GM12891 (cell line): Measurements from ENCODE around the gene PTPN3.
A peak's percentile ranks its signal among the peaks of the same experiment; 100 is the strongest.

Experiments
- DNase-seq: peaks from one replicate; pipeline ENCODE4 v3.0.0; 2011; ENCODE audit warnings: low spot score; ENCODE audit not compliant: insufficient read length
- FAIRE-seq: peaks from 2 replicates; lab custom pipeline; 2011; peaks lifted over from hg19 to GRCh38; lab: Jason Lieb, UNC
- PAX5 ChIP-seq: IDR thresholded peaks from 2 replicates; pipeline ENCODE4 v1.6.1; 2011; ENCODE audit warnings: low read length, moderate library complexity, mild to moderate bottlenecking; ENCODE audit not compliant: insufficient read depth, severe bottlenecking
- POLR2A ChIP-seq: IDR thresholded peaks from 2 replicates; pipeline ENCODE4 v1.6.1; 2011; ENCODE audit warnings: low read depth, low read length, control low read depth
- POLR2AphosphoS5 ChIP-seq: IDR thresholded peaks from 2 replicates; pipeline ENCODE4 v1.6.1; 2011; ENCODE audit warnings: low read depth, low read length, control low read depth
- POU2F2 ChIP-seq: IDR thresholded peaks from 2 replicates; pipeline ENCODE4 v1.6.1; 2011; ENCODE audit warnings: low read depth, mild to moderate bottlenecking, control low read depth, low read length, moderate library complexity
- SPI1 ChIP-seq: IDR thresholded peaks from 2 replicates; pipeline ENCODE4 v1.6.1; 2011; ENCODE audit warnings: low read depth, low read length, control low read depth
- TAF1 ChIP-seq: IDR thresholded peaks from 2 replicates; pipeline ENCODE4 v1.6.1; 2011; ENCODE audit warnings: low read depth, low read length, control low read depth

The PTPN3 gene

GRCh38 chr9:109468927-109469326, 29.2 kb downstream of the PTPN3 start:
- TF ChIP-seq PAX5 (no peak), POLR2AphosphoS5 (no peak), POU2F2 (no peak), SPI1 (no peak), POLR2A (no peak), TAF1 (no peak)
- FAIRE-seq (no peak), DNase-seq (no peak)

- TF ChIP-seq POLR2A (no peak), SPI1 (0 out of 2 replicates have a peak, but pooled peaks have one; percentile 9), PAX5 (no peak), TAF1 (no peak), POU2F2 (no peak), POLR2AphosphoS5 (no peak)
- DNase-seq (no peak), FAIRE-seq (no peak)
Observed at GRCh38 chr9:109467936-109468335, 30.2 kb downstream of the PTPN3 start.

GRCh38 chr9:109466623-109467590, 31.2 kb downstream of the PTPN3 start:
- TF ChIP-seq POU2F2 (no peak), SPI1 (no peak), POLR2AphosphoS5 (no peak), PAX5 (no peak), TAF1 (no peak), POLR2A (no peak)
- FAIRE-seq, result no peak
- DNase-seq, result no peak

- peak; percentile 95 for FAIRE-seq
- TF ChIP-seq SPI1, result no peak
- no peak for TF ChIP-seq POLR2A
- peak; percentile 45; the same call in 1 of the 2 replicates for TF ChIP-seq POU2F2
- no peak for DNase-seq
Observed at GRCh38 chr9:109463924-109464625, 34.0 kb downstream of the PTPN3 start.

- peak; percentile 13 for FAIRE-seq
- no peak for TF ChIP-seq POLR2AphosphoS5
- no peak for TF ChIP-seq TAF1
- no peak for TF ChIP-seq SPI1
- no peak for DNase-seq
Observed at GRCh38 chr9:109460576-109460975, 37.5 kb downstream of the PTPN3 start.

- DNase-seq, result no peak
- TF ChIP-seq SPI1 (no peak), POLR2A (no peak), POU2F2 (no peak), TAF1 (no peak), POLR2AphosphoS5 (no peak), PAX5 (no peak)
- FAIRE-seq, result no peak
Observed at GRCh38 chr9:109459423-109459822, 38.7 kb downstream of the PTPN3 start.

- TF ChIP-seq PAX5 (no peak), POLR2AphosphoS5 (no peak), POLR2A (no peak), TAF1 (no peak), POU2F2 (no peak), SPI1 (no peak)
- DNase-seq, result no peak
- FAIRE-seq, result no peak
Observed at GRCh38 chr9:109458453-109459211, 39.5 kb downstream of the PTPN3 start.

- DNase-seq, result no peak
- TF ChIP-seq SPI1, result no peak
- TF ChIP-seq POU2F2, result no peak
- FAIRE-seq, result no peak
Observed at GRCh38 chr9:109456811-109457210, 41.3 kb downstream of the PTPN3 start.

GRCh38 chr9:109455861-109456260, 42.2 kb downstream of the PTPN3 start:
- no peak for FAIRE-seq
- TF ChIP-seq SPI1, result no peak
- TF ChIP-seq POLR2A, result no peak
- TF ChIP-seq TAF1, result no peak
- no peak for TF ChIP-seq POU2F2
- DNase-seq, result no peak
